ENCODE results near the gene TRPM3. TPM values are rescaled to one million over a fixed set of nuclear protein-coding genes. Genes with fewer than 3 reads are reported as not detected.

TRPM3 gene
- total and polyA plus RNA-seq, 12 donors, result 0.27 to 5.3 (median 1.8) TPM

GRCh38 chr9:70554881-70555280 is 566.5 kb downstream of the TRPM3 start:
- no peak overlapping the region for H3K4me3 ChIP-seq
- H3K27me3 ChIP-seq, result no peaks in the 10 kb centered on the region
- no peaks in the 10 kb centered on the region for H3K9me3 ChIP-seq (replicated peaks in 1 of 3)
- 71 to 89% (median 76%) methylated on average over 1 to 2 of the region's 2 CpGs for WGBS, 4 donors
- no peak for DNase-seq
- no peaks in the 10 kb centered on the region for H3K36me3 ChIP-seq (replicated peaks in 1 of 2)
- peak overlapping the region in 1 of 5 donors; percentile 65 for H3K27ac ChIP-seq
- intact Hi-C loops (cut with DNase I), result no loop called here
- TF ChIP-seq, protein P1, sequence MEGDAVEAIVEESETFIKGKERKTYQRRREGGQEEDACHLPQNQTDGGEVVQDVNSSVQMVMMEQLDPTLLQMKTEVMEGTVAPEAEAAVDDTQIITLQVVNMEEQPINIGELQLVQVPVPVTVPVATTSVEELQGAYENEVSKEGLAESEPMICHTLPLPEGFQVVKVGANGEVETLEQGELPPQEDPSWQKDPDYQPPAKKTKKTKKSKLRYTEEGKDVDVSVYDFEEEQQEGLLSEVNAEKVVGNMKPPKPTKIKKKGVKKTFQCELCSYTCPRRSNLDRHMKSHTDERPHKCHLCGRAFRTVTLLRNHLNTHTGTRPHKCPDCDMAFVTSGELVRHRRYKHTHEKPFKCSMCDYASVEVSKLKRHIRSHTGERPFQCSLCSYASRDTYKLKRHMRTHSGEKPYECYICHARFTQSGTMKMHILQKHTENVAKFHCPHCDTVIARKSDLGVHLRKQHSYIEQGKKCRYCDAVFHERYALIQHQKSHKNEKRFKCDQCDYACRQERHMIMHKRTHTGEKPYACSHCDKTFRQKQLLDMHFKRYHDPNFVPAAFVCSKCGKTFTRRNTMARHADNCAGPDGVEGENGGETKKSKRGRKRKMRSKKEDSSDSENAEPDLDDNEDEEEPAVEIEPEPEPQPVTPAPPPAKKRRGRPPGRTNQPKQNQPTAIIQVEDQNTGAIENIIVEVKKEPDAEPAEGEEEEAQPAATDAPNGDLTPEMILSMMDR (IDR thresholded peaks at IDR 0.05), result no peak
- TF ChIP-seq POLR2A (IDR thresholded peaks at IDR 0.05), result no peak
- peaks cover 3 to 13% of the 10 kb centered on the region in 2 donors for H3K4me1 ChIP-seq (replicated peaks in 1 of 2)

- Histone ChIP-seq H3K4me1 (replicated peaks in 1 of 2) (peaks cover 3 to 13% of the 10 kb centered on the region in 2 donors), H3K4me3 (no peak overlapping the region), H3K27ac (peak overlapping the region in 1 of 5 donors; percentile 65), H3K36me3 (replicated peaks in 1 of 2) (no peaks in the 10 kb centered on the region), H3K9me3 (replicated peaks in 1 of 3) (no peaks in the 10 kb centered on the region), H3K27me3 (no peaks in the 10 kb centered on the region)
- intact Hi-C loops (cut with DNase I), result no loop called here
- DNase-seq, result peak in 1 of 7 donors; percentile 19
- TF ChIP-seq, protein P1 (IDR thresholded peaks at IDR 0.05), result no peak
- TF ChIP-seq POLR2A (IDR thresholded peaks at IDR 0.05), result no peak
- 63 to 81% (median 74%) methylated on average over 11 to 12 of the region's 12 CpGs for WGBS, 4 donors
Measured at GRCh38 chr9:70553707-70554673, 567.4 kb downstream of the TRPM3 start.

- no peak for DNase-seq
- WGBS, 4 donors, result 90 to 97% (median 95%) methylated on average over 9 of the region's 9 CpGs
- Histone ChIP-seq H3K27me3 (no peaks in the 10 kb centered on the region), H3K36me3 (replicated peaks in 1 of 2) (no peaks in the 10 kb centered on the region), H3K9me3 (replicated peaks in 1 of 3) (no peaks in the 10 kb centered on the region), H3K27ac (no peak overlapping the region), H3K4me1 (replicated peaks in 1 of 2) (peaks cover 3 to 13% of the 10 kb centered on the region in 2 donors), H3K4me3 (no peak overlapping the region)
- intact Hi-C loops (cut with DNase I), result no loop called here
- TF ChIP-seq POLR2A (IDR thresholded peaks at IDR 0.05), result no peak
- TF ChIP-seq, protein P1 (IDR thresholded peaks at IDR 0.05), result no peak
Measured at GRCh38 chr9:70552561-70552960, 568.9 kb downstream of the TRPM3 start.

DNA sequence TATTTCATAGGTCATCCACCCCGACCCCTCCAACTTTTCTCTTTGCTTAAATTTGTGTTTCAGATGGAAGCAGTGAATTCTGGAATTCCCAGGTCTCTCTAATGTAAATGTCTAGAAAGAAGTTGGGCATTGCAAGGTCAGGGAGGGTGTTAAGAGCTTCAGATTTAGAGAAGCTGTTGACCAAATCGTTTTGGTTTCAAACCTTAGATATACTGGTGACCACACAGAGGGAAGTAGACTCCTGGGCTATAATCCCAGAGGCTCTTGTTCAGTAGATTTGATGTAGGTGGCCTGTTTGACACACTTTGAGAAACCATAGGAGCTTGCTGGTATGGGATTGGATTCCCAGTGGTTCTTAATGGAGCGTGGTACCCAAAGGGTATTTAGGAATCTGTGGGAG is 569.6 kb downstream of the TRPM3 start:
- no peak for DNase-seq
- Histone ChIP-seq H3K9me3 (replicated peaks in 1 of 3) (no peaks in the 10 kb centered on the region), H3K4me3 (no peak overlapping the region), H3K27me3 (no peaks in the 10 kb centered on the region), H3K4me1 (replicated peaks in 1 of 2) (peaks cover 3 to 13% of the 10 kb centered on the region in 2 donors), H3K36me3 (replicated peaks in 1 of 2) (no peaks in the 10 kb centered on the region), H3K27ac (no peak overlapping the region)
- intact Hi-C loops (cut with DNase I), result no loop called here
- TF ChIP-seq, protein P1 (IDR thresholded peaks at IDR 0.05), result no peak
- no peak for TF ChIP-seq POLR2A (IDR thresholded peaks at IDR 0.05)
- 82 to 90% (median 84%) methylated on average over 3 of the region's 3 CpGs for WGBS, 4 donors

All from adrenal gland (tissue), 12 donors.